ENCODE data around the gene ARSA. TPM values are rescaled to one million over a fixed set of nuclear protein-coding genes. Genes with fewer than 3 reads are reported as not detected.
"Not testable (repeated sequence)": the region's sequence is repeated elsewhere in the genome, so short reads cannot be mapped to it uniquely, and the experiment has no call there.

The ARSA gene
- total and polyA plus RNA-seq, 12 donors = 5.5 to 168 (median 67.5) TPM

DNA sequence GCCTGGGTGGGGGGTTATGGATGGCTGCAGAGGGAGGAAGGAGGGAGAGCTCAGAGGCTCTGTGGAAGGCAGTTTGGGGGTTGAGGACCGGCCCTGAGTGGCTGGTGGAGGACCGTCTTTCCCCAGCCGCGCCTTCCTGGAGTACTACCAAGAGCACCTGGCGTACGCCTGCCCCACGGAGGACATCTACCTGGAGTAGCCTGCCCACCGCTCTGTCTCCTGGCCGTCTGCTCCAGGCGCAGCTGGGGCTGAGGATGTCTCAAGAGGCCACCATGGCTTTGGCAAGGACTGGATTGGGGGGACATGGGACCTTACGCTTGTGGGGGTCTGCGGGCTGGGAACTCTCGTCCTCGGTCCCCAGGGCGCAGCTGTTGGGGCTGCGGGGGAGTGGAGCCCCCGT lies 17.4 kb downstream of the ARSA start:
- H3K27ac ChIP-seq = no peak overlapping the region
- TF ChIP-seq, protein P1, sequence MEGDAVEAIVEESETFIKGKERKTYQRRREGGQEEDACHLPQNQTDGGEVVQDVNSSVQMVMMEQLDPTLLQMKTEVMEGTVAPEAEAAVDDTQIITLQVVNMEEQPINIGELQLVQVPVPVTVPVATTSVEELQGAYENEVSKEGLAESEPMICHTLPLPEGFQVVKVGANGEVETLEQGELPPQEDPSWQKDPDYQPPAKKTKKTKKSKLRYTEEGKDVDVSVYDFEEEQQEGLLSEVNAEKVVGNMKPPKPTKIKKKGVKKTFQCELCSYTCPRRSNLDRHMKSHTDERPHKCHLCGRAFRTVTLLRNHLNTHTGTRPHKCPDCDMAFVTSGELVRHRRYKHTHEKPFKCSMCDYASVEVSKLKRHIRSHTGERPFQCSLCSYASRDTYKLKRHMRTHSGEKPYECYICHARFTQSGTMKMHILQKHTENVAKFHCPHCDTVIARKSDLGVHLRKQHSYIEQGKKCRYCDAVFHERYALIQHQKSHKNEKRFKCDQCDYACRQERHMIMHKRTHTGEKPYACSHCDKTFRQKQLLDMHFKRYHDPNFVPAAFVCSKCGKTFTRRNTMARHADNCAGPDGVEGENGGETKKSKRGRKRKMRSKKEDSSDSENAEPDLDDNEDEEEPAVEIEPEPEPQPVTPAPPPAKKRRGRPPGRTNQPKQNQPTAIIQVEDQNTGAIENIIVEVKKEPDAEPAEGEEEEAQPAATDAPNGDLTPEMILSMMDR (IDR thresholded peaks at IDR 0.05) = no peak
- no peak for TF ChIP-seq POLR2A (IDR thresholded peaks at IDR 0.05)
- H3K4me1 ChIP-seq (replicated peaks in 1 of 2) = no peaks in the 10 kb centered on the region
- H3K4me3 ChIP-seq = no peak overlapping the region
- intact Hi-C loops (cut with DNase I) = loop anchor here in 1 of 2 donors (10.0 kb wide), 1 partner anchor 356 kb away; the partner anchor contains the start of gene HDAC10
- 91 to 95% (median 92%) methylated on average over 7 to 17 of the region's 17 CpGs for WGBS, 4 donors
- no peak for DNase-seq
- H3K9me3 ChIP-seq (replicated peaks in 1 of 3) = no peaks in the 10 kb centered on the region
- H3K36me3 ChIP-seq (replicated peaks in 1 of 2) = peaks cover 0 to 3% of the 10 kb centered on the region in 2 donors
- no peaks in the 10 kb centered on the region for H3K27me3 ChIP-seq

DNA sequence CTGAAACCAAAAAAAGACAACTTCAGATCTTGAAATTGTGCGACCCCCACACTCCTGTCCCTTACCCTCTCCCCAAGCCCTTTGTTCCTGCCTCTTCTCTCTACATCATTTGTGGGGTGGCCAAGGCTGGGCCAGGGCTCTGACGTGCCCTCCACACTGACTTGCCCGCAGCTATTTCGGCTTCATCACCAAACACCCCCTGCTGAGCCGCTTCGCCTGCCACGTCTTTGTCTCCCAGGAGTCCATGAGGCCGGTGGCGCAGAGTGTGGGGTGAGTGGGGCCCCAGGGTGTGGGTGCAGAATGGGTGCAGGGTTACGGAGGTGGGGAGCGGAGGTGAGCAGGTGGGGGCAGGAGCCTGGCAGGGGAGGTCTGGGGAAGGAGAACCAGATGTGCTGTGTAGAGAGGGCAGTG lies 17.9 kb downstream of the ARSA start:
- H3K4me3 ChIP-seq = no peak overlapping the region
- no peak for DNase-seq
- H3K36me3 ChIP-seq (replicated peaks in 1 of 2) = peaks cover 0 to 9% of the 10 kb centered on the region in 2 donors
- no peaks in the 10 kb centered on the region for H3K9me3 ChIP-seq (replicated peaks in 1 of 3)
- no peaks in the 10 kb centered on the region for H3K27me3 ChIP-seq
- intact Hi-C loops (cut with DNase I) = loop anchor here in 1 of 2 donors (10.0 kb wide), 1 partner anchor 355 kb away; the partner anchor contains the start of gene HDAC10
- WGBS, 4 donors = 85 to 90% (median 87%) methylated on average over 11 of the region's 11 CpGs
- no peak for TF ChIP-seq POLR2A (IDR thresholded peaks at IDR 0.05)
- TF ChIP-seq, protein P1 (IDR thresholded peaks at IDR 0.05) = no peak
- H3K4me1 ChIP-seq (replicated peaks in 1 of 2) = no peaks in the 10 kb centered on the region
- no peak overlapping the region for H3K27ac ChIP-seq

DNA sequence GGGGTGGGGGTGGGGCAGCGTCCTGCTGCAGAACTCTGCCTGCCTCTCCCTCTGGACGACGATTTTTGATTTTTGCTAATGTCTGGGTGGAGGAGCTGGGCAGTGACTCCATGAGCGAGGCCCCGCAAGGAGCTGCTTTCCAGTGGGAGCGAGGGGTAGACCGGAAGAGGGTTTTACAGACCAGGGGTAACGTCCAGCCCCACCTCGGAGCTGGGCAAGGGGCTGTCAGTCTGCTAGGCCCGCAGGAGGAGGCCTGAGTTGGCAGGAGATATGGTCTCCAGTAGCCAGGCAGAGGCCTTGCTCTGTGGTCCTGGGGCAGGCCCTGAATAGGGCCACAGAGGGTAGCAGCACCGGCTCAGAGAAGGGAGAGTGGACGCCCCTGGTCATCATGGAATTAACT lies 18.4 kb downstream of the ARSA start:
- H3K27ac ChIP-seq = no peak overlapping the region
- no peak for DNase-seq
- H3K36me3 ChIP-seq (replicated peaks in 1 of 2) = peaks cover 0 to 13% of the 10 kb centered on the region in 2 donors
- H3K9me3 ChIP-seq (replicated peaks in 1 of 3) = no peaks in the 10 kb centered on the region
- no peaks in the 10 kb centered on the region for H3K4me1 ChIP-seq (replicated peaks in 1 of 2)
- no peaks in the 10 kb centered on the region for H3K27me3 ChIP-seq
- no peak for TF ChIP-seq POLR2A (IDR thresholded peaks at IDR 0.05)
- TF ChIP-seq, protein P1 (IDR thresholded peaks at IDR 0.05) = no peak
- no peak overlapping the region for H3K4me3 ChIP-seq
- WGBS, 4 donors = 86 to 90% (median 87%) methylated on average over 8 to 12 of the region's 12 CpGs
- intact Hi-C loops (cut with DNase I) = no loop called here

DNA sequence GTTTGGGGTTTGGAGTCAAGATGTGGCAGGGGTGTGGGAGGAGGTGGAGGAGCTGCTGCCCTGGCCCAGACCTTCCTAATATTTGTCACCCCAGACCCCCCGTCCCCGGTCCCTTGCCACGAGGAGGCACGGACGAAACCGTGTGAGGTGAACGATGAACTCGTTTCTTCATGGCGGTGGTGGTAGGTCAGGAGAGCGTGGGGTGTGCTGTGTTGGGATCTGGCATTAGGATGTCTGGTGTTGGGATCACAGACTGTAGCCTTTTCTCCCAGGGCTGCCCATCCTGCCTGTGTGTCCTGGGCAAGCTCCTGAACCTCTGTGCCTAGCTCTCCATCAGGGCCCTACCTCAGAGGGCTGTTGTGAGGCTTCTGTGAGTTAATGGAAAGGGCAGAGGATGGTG lies 19.0 kb downstream of the ARSA start:
- intact Hi-C loops (cut with DNase I) = no loop called here
- 90 to 91% (median 90%) methylated on average over 10 of the region's 10 CpGs for WGBS, 4 donors
- H3K36me3 ChIP-seq (replicated peaks in 1 of 2) = peaks cover 0 to 14% of the 10 kb centered on the region in 2 donors
- no peak for TF ChIP-seq POLR2A (IDR thresholded peaks at IDR 0.05)
- TF ChIP-seq, protein P1 (IDR thresholded peaks at IDR 0.05) = no peak
- no peak overlapping the region for H3K4me3 ChIP-seq
- no peaks in the 10 kb centered on the region for H3K9me3 ChIP-seq (replicated peaks in 1 of 3)
- DNase-seq = no peak
- H3K4me1 ChIP-seq (replicated peaks in 1 of 2) = no peaks in the 10 kb centered on the region
- H3K27me3 ChIP-seq = no peaks in the 10 kb centered on the region
- no peak overlapping the region for H3K27ac ChIP-seq

DNA sequence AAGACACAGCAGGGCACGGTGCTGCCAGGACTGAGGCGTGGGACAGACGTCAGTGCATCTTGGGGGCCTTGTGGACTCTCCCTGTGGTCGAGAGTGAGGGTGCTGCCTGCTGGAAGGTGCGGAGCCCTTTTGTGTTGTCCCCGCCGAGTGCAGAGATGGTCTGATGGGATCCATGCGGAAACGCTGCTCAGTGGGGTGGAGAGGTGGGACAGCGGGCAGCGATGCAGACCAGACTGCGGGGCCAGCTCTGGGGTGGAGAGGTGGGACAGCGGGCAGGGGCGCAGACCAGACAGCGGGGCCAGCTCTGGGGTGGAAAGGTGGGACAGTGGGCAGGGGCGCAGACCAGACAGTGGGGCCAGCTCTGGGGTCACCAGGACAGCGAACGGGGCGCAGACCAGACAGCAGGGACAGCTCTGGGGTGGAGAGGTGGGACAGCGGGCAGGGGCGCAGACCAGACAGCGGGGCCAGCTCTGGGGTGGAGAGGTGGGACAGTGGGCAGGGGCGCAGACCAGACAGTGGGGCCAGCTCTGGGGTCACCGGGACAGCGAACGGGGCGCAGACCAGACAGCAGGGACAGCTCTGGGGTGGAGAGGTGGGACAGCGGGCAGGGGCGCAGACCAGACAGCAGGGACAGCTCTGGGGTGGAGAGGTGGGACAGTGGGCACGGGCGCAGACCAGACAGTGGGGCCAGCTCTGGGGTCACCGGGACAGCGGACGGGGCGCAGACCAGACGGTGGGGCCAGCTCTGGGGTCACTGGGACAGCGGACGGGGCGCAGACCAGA lies 19.7 kb downstream of the ARSA start:
- H3K9me3 ChIP-seq (replicated peaks in 1 of 3); H3K27me3 ChIP-seq; H3K4me3 ChIP-seq; DNase-seq; H3K4me1 ChIP-seq (replicated peaks in 1 of 2); intact Hi-C loops (cut with DNase I); H3K27ac ChIP-seq: not testable (repeated sequence)
- H3K36me3 ChIP-seq (replicated peaks in 1 of 2) = peaks cover 0 to 14% of the 10 kb centered on the region in 2 donors
- 83 to 91% (median 89%) methylated on average over 35 to 39 of the region's 39 CpGs for WGBS, 4 donors
